GM12878 (cell line): Measurements from ENCODE around the gene CTSO. TPM values are rescaled to one million over a fixed set of nuclear protein-coding genes. Genes with fewer than 3 reads are reported as not detected.

ENCODE experiments used
- ATAC-seq: fragments of 200-7000 bp; cut with Tn5 transposase; 3 replicates; pipeline ENCODE4 v1.9.1; 2020; ENCODE audit warnings: mild to moderate bottlenecking, moderate library complexity
- BruUV-seq: library from RNA; stranded (reverse); fragments of 400-500 nt; replicated peaks from 2 replicates; lab custom pipeline; 2021; lab: Mats Ljungman, UMichigan
- CTCF ChIA-PET: fragments of 300-600 bp; sonication (Branson Sonifier 250); formaldehyde crosslinking; extraction: SDS; loops from one replicate; lab custom pipeline; 2021; ENCODE audit warnings: inconsistent platforms; lab: Yijun Ruan, JAX
- POLR2A ChIA-PET: fragments of 350-600 bp; formaldehyde crosslinking; extraction: SDS; loops from one replicate; lab custom pipeline; 2021; ENCODE audit warnings: inconsistent platforms; lab: Charles Lee
- RAD21 ChIA-PET: fragments of 300-600 bp; sonication (Branson Sonifier 250); formaldehyde crosslinking; loops from one replicate; lab custom pipeline; 2023; ENCODE audit warnings: antibody characterized with exemption; ENCODE audit not compliant: unreplicated experiment; lab: Charles Lee
- SMC1A ChIA-PET: fragments of 300-600 bp; sonication (Branson Sonifier 250); formaldehyde crosslinking; loops from one replicate; lab custom pipeline; 2023; ENCODE audit not compliant: unreplicated experiment, uncharacterized antibody; lab: Charles Lee
- DNase-seq: peaks from one replicate; pipeline ENCODE4 v3.0.0-alpha.2; 2011; ENCODE audit warnings: low read depth, low spot score
- FAIRE-seq: peaks from 3 replicates; lab custom pipeline; 2011; peaks lifted over from hg19 to GRCh38; lab: Jason Lieb, UNC
- H2AFZ ChIP-seq: 2 replicates; pipeline ENCODE4 v1.6.0; 2011; ENCODE audit warnings: low read depth, low read length, control low read depth; ENCODE audit not compliant: control insufficient read depth
- H3K27ac ChIP-seq: 2 replicates; pipeline ENCODE4 v1.5.1; 2011; ENCODE audit warnings: control low read depth; ENCODE audit not compliant: control insufficient read depth, insufficient read depth
- H3K27me3 ChIP-seq, 2 experiments: replicated peaks in 1 of 2; 2 replicates each; pipeline versions ENCODE4 v1.6.0 to v1.6.1; 2011; ENCODE audit warnings: low read length in 1 of 2; ENCODE audit not compliant: control insufficient read depth in 2 of 2, insufficient read depth in 2 of 2
- H3K36me3 ChIP-seq, 2 experiments: 2 replicates each; pipeline ENCODE4 v1.5.1; 2011; ENCODE audit warnings: low read length in 1 of 2; ENCODE audit not compliant: control insufficient read depth in 2 of 2, insufficient read depth in 2 of 2
- H3K4me1 ChIP-seq: 2 replicates; pipeline ENCODE4 v1.6.1; 2011; ENCODE audit warnings: mild to moderate bottlenecking, low read length, moderate library complexity, mixed read lengths; ENCODE audit not compliant: control insufficient read depth, insufficient read depth
- H3K4me2 ChIP-seq: 2 replicates; pipeline ENCODE4 v1.6.0; 2011; ENCODE audit warnings: control low read depth; ENCODE audit not compliant: control insufficient read depth, insufficient read depth
- H3K4me3 ChIP-seq: fragments of 200-600 bp; sonication (generic); 2 replicates; pipeline ENCODE4 v1.5.1; 2016
- H3K79me2 ChIP-seq: 2 replicates; pipeline ENCODE4 v1.6.0; 2011; ENCODE audit warnings: low read length; ENCODE audit not compliant: control insufficient read depth, insufficient read depth
- H3K9ac ChIP-seq: 2 replicates; pipeline ENCODE4 v1.8.0; 2011; ENCODE audit warnings: low read length, control low read depth, mixed read lengths; ENCODE audit not compliant: control insufficient read depth, insufficient read depth
- H3K9me3 ChIP-seq: replicated peaks from 3 replicates; pipeline ENCODE4 v1.5.1; 2011; ENCODE audit warnings: mild to moderate bottlenecking, low read length; ENCODE audit not compliant: control insufficient read depth, insufficient read depth
- H4K20me1 ChIP-seq: 2 replicates; pipeline ENCODE4 v1.6.0; 2011; ENCODE audit not compliant: control insufficient read depth, insufficient read depth
- BCL11A ChIP-seq: IDR thresholded peaks from 2 replicates; pipeline ENCODE4 v1.6.1; 2011; ENCODE audit warnings: low read depth, low read length
- CEBPZ ChIP-seq: fragments of 150-350 bp; IDR thresholded peaks from 2 replicates; pipeline ENCODE4 v1.6.1; 2016; ENCODE audit warnings: low read depth, low read length
- POU2F2 ChIP-seq: IDR thresholded peaks from 3 replicates; pipeline ENCODE4 v1.6.1; 2011; ENCODE audit warnings: low read depth, mild to moderate bottlenecking, low read length, borderline replicate concordance
- RELA ChIP-seq: fragments of 450-650 bp; IDR thresholded peaks from 2 replicates; pipeline ENCODE4 v1.8.0; 2014; ENCODE audit warnings: borderline replicate concordance; ENCODE audit not compliant: partially characterized antibody
- SREBF2 ChIP-seq: IDR thresholded peaks from 2 replicates; pipeline ENCODE4 v1.6.1; 2012; ENCODE audit warnings: mild to moderate bottlenecking, low read length
- SRF ChIP-seq, 2 experiments: IDR thresholded peaks; 2 replicates each; pipeline ENCODE4 v1.6.1; 2011; ENCODE audit warnings: low read depth in 2 of 2, low read length in 2 of 2, mild to moderate bottlenecking in 1 of 2, moderate library complexity in 1 of 2
- TAF1 ChIP-seq: IDR thresholded peaks from 2 replicates; pipeline ENCODE4 v1.6.1; 2011; ENCODE audit warnings: mild to moderate bottlenecking, low read depth, low read length, borderline replicate concordance
- TARDBP ChIP-seq: IDR thresholded peaks from 2 replicates; pipeline ENCODE4 v1.6.1; 2016; ENCODE audit warnings: borderline replicate concordance
- ZSCAN29 ChIP-seq: fragments of 450-650 bp; IDR thresholded peaks from 2 replicates; pipeline ENCODE4 v1.6.1; 2017; ENCODE audit warnings: mild to moderate bottlenecking, moderate library complexity
- WGBS: methylation state at CpG from one replicate; pipeline ENCODE4 v1.1.6; 2016; ENCODE audit warnings: low lambda C conversion rate; ENCODE audit not compliant: insufficient replicate concordance, insufficient coverage; ENCODE audit errors: missing lambda C conversion rate; 5-methylcytosine and 5-hydroxymethylcytosine counted together
- in situ Hi-C: fragments of 300-500 bp; cut with MboI; formaldehyde crosslinking; loops from 9 replicates; pipeline ENCODE4 v1.14.3; 2018; ENCODE audit warnings: mixed read lengths
- intact Hi-C: fragments of 100-400 bp; cut with micrococcal nuclease; formaldehyde crosslinking; loops from one replicate; pipeline ENCODE4 v1.14.2; 2022; ENCODE audit not compliant: unreplicated experiment
- polyA plus RNA-seq, 11 experiments: library from polyadenylated mRNA; depleted of rRNA in 4 of 11; unstranded in 6 of 11; stranded (reverse) in 5 of 11; fragments of >200 nt; fragmentation: Nextera tagmentation in 4 of 11; fragmentation: Illumina TruSeq in 1 of 11; extraction: Ambion mirVana in 4 of 11; extraction: Trizol in 1 of 11; gene quantifications; 1 replicate in 1 of 11; 2 replicates in 10 of 11; pipeline versions ENCODE4 v1.2.1 to v1.2.3, GENCODE V29; 2011 to 2016; ENCODE audit warnings: inconsistent platforms in 2 of 11, missing spikeins in 2 of 11, low read depth in 1 of 11
- total RNA-seq, 4 experiments: library from RNA; depleted of rRNA in 3 of 4; stranded (reverse); fragments of >200 nt in 3 of 4; fragmentation: Illumina TruSeq in 1 of 4; extraction: Trizol in 1 of 4; gene quantifications; 2 replicates each; pipeline versions ENCODE4 v1.2.1 to v1.2.3, GENCODE V29; 2013 to 2021

CTSO gene
- total and polyA plus RNA-seq, 10 of the 15 experiments (the other 5 are each of a cell fraction or from before 2014, with no cell fraction given) = 3.9 to 9.7 (median 7.0) TPM

- H3K4me1 ChIP-seq = no peaks in the 10 kb centered on the region
- 0% methylated on average over 2 of the region's 2 CpGs for WGBS
- no peak overlapping the region for H3K9ac ChIP-seq
- H3K4me3 ChIP-seq = no peak overlapping the region
- SMC1A ChIA-PET = interaction anchor here (0.9 to 3.1 kb wide), 8 partner anchors 9 to 1002 kb away, joined by 3 to 10 read pairs (median 4); partner anchors contain the start of gene CTSO
- no peaks in the 10 kb centered on the region for H3K79me2 ChIP-seq
- POLR2A ChIA-PET = interaction anchor here (0.9 kb wide), 1 partner anchor 8 kb away, joined by 3 read pairs; no protein-coding TSS in a partner anchor
- no peaks in the 10 kb centered on the region for H3K27me3 ChIP-seq
- intact Hi-C loops = no loop called here
- no peak overlapping the region for H3K27ac ChIP-seq
- RAD21 ChIA-PET = interaction anchor here (0.9 to 1.9 kb wide), 6 partner anchors 10 to 980 kb away, joined by 3 to 6 read pairs (median 3); partner anchors contain the start of genes CTSO and GUCY1A1
- CTCF ChIA-PET = interaction anchor here (1.0 kb wide), 2 partner anchors 9 to 14 kb away, joined by 3 to 5 read pairs; no protein-coding TSS in a partner anchor
- no peak for TF ChIP-seq SREBF2
- TF ChIP-seq TARDBP = no peak
- TF ChIP-seq SRF (IDR thresholded peaks at IDR 0.05; ENCODE audit: low read depth in 2 of 2, low read length in 2 of 2) = no peak
- no peak for TF ChIP-seq TAF1
- TF ChIP-seq POU2F2 = no peak
- TF ChIP-seq ZSCAN29 = no peak
- TF ChIP-seq BCL11A = no peak
- no peak for TF ChIP-seq CEBPZ
- no peak for TF ChIP-seq RELA
- no peak for DNase-seq
- H3K4me2 ChIP-seq = no peak overlapping the region
- no TSS peak for BruUV-seq
- no peaks in the 10 kb centered on the region for H3K9me3 ChIP-seq
- FAIRE-seq = no peak
- no peak overlapping the region for H2AFZ ChIP-seq
- in situ Hi-C loops = no loop called here
- no peaks in the 10 kb centered on the region for H3K36me3 ChIP-seq
- no peak for ATAC-seq
- H4K20me1 ChIP-seq = no peaks in the 10 kb centered on the region
These were observed 12.5 kb upstream of the CTSO start for GRCh38 chr4:155966171-155966570.
